Measurements from ENCODE around the gene BUD31.
"Not testable (repeated sequence)": the region's sequence is repeated elsewhere in the genome, so short reads cannot be mapped to it uniquely, and the experiment has no call there.

Gene BUD31

DNA sequence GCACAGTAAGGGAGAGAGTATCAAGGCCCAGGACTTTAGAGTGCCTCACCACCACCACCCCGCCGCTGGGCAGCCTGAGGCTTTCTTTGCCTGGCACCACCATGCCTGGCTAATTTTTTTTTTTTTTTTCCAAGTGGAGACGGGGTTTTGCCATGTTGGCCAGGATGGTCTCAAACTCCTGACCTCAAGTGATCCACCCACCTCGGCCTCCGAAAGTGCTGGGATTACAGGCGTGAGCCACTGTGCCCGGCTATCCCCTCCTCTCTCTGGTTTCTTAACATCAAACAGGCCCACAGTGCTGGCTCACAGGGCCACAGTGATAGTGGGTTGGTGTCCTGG is 29.1 kb upstream of the BUD31 start:
- Histone ChIP-seq H3K4me3 (peak overlapping the region in 6 of 7 experiments; percentile 1 to 27 (median 12)), H3K27ac (peak overlapping the region; percentile 39 to 97 (median 89))

DNA sequence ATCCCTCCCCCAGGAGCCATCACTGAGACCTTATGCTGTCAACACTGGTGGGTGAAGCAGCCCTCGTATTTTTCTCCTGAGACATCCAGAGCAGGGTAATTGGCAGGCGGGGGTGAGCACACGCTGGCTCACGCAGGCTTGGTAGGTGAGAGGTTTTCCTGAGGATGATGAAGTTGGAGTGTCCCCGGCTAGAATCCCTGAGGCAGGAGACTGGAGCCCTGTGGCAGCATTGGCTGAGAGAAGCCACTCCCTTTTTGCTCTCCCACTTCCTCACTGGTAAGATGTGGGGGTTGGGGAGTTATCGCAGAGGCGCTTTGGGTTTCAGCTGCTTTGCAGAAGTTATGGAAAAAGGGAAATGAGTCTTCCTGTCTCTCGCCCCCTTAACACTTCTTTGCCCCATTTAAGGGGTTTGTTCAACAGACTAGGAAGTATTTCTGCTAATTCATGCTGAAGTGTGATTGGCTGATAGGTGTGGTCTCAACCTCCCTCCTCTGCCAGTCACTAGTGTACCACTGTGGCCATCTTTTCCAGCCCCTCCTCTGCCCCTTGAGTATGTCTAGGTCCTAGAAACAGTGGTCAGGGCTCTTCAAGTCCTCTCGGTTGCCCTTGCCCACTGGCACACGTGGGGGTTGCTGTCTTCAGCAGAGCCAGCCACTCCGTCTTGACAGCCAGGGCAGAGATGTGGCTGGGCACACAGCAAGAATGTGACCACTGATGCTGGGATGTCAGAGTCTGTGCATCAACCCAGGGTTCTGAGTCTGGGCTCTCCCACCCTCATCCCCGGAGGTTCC is 28.5 kb upstream of the BUD31 start:
- H3K4me3 ChIP-seq = peak overlapping the region in 6 of 7 experiments; percentile 1 to 27 (median 15)
- peak overlapping the region; percentile 39 to 97 (median 89) for H3K27ac ChIP-seq

DNA sequence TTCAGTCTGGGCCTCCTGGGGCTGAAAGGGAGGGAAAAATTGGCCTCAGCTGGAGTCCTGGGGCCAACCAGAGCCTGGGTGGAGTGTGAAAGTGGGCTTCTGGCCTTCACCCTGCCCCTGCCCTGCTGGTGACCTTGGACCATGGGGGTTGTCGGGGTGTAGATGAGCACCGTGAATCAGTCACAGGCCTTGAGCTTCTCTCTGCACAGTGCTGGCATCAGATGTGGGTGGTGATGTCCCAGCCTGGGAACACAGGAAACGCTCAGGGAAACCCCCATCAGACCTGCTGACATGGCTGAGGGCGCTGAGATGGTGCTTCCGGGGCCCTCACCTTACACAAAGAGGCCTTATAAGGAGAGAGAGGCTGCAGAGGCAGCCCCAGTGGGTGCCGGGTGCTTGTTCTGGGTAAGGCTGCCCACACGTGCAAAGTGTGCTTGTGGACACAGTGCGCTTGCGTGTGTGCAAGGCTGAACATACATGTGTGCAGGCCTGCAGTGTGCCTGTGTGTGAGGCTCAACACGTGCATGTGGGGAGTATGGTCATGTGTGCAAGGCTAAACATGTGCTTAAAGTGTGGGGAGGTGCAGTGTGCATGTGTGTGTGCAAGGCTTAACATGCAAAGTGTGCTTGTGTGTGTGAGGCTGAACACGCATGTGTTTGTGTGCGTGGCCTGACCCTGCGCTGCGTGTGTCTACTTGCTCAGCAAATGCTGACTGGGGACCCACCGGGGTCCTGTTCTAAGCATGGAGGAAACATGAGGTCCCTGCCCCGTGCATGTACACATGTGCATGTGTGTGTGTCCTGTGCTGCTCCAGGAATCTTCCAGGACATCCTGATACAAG is 27.7 kb upstream of the BUD31 start:
- H3K4me3 ChIP-seq = peak overlapping the region in 4 of 7 experiments; percentile 10 to 27 (median 14)

DNA sequence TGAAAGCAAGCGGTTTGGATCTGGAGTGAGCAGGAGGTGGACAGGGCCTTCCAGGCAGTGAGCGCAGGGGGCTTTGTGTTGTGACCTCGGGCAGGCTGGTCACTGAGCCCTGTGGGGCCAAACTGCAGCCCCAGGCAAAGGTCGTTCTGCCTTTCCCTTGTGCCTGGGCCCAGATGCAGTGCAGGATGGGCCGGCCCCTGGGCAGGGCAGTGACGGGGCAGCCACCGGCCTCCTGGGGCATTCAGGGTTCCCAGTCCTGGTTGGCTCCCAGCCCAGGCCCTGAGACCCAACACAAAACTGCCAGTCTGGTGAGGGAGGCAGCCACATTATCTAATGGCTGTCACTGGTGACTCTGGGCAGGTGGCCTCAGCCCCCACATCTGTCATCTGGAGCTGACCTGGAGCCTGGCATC is 27.1 kb upstream of the BUD31 start:
- H3K4me3 ChIP-seq = no peak overlapping the region
- peak overlapping the region in 16 of 21 experiments; percentile 18 to 97 (median 88) for H3K27ac ChIP-seq

More for the DNA sequence above, 27.7 kb upstream of the BUD31 start:
- H3K27ac ChIP-seq = peak overlapping the region; percentile 37 to 97 (median 89)

DNA sequence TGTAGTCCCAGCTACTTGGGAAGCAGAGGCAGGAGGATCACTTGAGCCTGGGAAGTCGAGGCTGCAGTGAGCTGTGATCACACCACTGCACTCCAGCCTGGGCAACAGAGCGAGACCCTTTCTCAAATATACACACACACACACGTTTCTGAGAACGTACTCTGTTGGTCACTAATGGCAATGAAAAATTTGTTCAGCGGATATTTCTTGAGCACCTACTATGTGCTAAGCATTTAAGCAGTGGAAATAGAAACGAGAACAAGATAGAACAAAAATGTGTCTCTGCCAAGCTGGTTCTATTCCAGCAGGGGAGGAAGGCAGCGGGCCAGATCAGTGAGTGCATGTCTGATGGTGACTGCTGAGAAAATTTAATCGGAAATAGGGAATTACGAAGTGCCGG is 25.6 kb upstream of the BUD31 start:
- Histone ChIP-seq H3K4me3 (no peak overlapping the region), H3K27ac (no peak overlapping the region)

DNA sequence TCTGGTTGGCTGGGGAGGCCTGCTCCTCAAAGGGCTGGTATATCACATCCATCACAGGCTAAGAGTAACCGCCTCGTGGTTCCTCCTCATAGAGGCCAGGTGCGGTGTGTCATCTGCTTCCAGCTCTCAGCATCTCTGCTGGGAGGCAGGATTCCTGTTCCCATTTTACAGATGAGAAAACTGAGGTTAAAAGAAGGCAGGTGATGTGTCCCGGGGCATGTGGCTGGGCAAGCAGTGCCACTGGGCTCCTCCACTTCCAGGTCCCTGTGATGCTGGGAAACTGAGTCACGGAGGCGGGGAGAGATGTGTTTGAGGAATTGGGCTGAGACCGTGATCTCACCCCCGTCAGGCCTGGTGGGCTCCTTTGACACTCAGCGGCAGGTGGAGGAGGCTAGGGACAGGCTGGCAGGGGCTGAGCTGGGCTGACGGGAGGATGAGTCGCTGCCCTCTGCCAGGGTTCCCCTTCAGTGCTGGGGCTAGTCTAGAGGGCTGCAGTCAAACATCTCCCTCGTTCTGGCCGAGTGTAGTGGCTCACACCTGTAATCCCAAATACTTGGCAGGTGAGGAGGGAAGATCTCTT is 24.9 kb upstream of the BUD31 start:
- Histone ChIP-seq H3K4me3 (no peak overlapping the region), H3K27ac (peak overlapping the region in 3 of 21 experiments; percentile 2 to 7 (median 4))

DNA sequence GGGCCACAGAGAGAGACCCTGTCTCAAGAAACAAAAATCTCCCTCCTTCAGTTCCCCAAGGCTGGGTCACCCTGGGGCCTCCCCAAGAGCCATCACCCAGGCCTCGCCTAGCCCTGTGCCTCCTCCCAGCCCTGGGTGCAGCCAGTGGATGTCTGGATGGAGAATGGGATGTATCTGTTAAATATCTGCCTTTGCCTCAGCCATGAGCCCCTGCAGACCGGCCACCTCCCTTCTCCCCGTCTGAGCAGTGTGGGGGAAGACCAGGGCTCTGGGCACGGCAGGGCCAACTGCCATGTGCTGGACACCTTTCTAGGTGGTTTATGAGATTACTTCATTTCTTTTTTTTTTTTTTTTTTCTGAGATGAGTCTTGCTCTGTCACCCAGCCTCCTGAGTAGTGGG is 24.2 kb upstream of the BUD31 start:
- Histone ChIP-seq H3K27ac (peak overlapping the region in 2 of 21 experiments; percentile 2 to 4), H3K4me3 (no peak overlapping the region)

DNA sequence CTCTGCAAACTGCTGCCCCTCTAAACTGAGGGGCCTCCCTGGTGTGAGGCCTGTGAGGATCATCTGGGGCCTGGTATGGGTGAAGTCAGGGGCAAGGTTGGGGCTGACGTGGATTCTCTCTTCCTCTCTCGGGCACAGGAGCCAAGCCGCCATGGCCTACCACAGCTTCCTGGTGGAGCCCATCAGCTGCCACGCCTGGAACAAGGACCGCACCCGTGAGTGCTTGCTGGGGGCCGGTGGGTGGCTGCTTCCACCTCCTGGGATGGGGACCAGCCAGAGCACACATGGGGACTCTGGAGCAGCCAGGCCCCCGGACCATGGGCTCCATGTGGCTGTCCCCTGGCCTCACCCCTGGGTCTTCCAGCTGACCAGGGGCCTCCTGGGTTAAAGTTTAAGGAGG is 23.2 kb upstream of the BUD31 start:
- no peak overlapping the region for H3K4me3 ChIP-seq

DNA sequence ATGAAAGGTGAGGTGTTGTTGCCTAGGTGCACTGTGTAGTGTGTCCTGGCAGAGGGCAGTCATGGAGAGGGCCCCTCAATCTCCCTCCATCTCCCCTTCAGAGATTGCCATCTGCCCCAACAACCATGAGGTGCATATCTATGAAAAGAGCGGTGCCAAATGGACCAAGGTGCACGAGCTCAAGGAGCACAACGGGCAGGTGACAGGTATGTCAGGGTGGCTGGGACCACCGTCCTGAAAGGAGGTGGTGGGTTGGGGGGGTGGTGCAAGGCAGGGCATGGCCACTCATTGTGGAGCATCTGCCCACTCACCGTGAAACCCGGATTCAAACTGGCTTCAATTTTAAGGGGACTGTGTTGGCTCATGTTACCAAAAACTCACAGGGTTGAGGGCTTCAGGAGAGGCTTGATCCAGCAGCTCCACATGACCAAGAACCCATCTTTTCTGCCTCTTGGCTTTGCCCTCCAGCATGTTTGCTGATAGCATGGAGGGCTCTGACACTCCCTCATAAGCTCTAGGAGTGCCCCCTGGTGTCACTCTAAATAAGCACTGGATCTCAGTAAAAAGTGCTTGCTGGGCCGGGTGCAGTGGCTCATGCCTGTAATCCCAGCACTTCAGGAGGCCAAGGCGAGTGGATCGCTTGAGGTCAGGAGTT is 22.1 kb upstream of the BUD31 start:
- H3K27ac ChIP-seq = peak overlapping the region in 3 of 21 experiments; percentile 5 to 47 (median 6)
- no peak overlapping the region for H3K4me3 ChIP-seq

More for the DNA sequence above, 23.2 kb upstream of the BUD31 start:
- peak overlapping the region in 8 of 21 experiments; percentile 4 to 70 (median 23) for H3K27ac ChIP-seq

DNA sequence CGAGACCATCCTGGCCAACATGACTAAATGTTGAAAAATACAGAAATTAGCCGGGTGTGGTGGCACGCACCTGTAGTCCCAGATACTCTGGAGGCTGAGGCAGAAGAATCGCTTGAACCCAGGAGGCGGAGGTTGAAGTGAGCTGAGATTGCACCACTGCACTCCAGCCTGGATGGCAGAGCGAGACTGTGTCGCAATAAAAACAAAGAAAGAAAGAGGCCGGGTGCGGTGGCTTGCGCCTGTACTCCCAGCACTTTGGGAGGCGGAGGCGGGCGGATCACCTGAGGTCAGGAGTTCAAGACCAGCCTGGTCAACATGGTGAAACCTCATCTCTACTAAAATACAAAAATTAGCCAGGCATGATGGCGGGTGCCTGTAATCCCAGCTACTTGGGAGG is 21.5 kb upstream of the BUD31 start:
- H3K4me3 ChIP-seq = not testable (repeated sequence)
- peak overlapping the region in 1 of 21 experiments; percentile 6 for H3K27ac ChIP-seq

DNA sequence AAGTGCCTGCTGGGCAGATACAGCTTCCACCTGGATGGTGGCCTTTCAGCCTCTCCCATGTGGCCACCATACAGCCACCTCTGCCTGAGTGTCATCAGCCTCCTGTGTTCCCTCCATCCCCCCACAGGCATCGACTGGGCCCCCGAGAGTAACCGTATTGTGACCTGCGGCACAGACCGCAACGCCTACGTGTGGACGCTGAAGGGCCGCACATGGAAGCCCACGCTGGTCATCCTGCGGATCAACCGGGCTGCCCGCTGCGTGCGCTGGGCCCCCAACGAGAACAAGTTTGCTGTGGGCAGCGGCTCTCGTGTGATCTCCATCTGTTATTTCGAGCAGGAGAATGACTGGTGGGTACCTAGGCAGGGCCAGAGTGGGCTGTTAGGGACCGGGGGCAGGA is 20.9 kb upstream of the BUD31 start:
- no peak overlapping the region for H3K4me3 ChIP-seq

DNA sequence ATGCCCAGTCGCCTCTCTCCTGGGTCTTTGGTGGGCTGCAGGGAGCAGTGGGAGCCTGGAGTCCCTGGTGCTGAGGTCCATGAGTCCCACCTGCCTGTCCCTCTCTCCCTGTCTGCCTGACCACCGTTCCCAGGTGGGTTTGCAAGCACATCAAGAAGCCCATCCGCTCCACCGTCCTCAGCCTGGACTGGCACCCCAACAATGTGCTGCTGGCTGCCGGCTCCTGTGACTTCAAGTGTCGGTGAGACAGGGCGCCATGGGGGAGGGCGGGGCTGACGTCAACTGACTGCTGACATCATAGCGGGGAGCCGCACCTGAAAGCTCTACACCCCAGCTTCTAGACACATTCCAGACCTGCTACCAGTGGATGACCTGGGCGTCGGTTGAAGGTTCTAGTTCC is 19.0 kb upstream of the BUD31 start:
- H3K4me3 ChIP-seq = no peak overlapping the region
- no peak overlapping the region for H3K27ac ChIP-seq

More for the DNA sequence above, 20.9 kb upstream of the BUD31 start:
- no peak overlapping the region for H3K27ac ChIP-seq

DNA sequence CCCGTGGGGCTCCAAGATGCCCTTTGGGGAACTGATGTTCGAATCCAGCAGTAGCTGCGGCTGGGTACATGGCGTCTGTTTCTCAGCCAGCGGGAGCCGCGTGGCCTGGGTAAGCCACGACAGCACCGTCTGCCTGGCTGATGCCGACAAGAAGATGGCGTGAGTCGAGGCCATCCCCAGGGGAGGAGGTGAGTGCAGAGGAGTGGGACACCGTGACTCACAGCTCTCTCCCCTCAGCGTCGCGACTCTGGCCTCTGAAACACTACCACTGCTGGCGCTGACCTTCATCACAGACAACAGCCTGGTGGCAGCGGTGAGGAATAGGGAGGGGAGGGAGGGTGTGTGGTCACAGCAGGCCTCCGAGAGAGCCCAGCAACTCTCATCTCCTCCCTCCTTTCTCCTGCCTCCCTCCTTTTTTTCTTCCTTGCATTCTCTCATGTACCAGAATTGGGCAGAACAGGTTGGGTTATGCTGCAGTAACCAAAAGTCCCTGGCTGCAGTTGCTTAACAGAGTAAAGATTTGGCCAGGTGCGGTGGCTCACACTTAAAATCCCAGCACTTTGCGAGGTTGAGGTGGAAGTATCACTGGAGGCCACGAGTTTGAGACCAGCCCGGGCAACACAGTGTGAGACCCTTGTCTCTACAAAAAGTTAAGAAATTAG is 17.7 kb upstream of the BUD31 start:
- H3K4me3 ChIP-seq = no peak overlapping the region
- no peak overlapping the region for H3K27ac ChIP-seq

DNA sequence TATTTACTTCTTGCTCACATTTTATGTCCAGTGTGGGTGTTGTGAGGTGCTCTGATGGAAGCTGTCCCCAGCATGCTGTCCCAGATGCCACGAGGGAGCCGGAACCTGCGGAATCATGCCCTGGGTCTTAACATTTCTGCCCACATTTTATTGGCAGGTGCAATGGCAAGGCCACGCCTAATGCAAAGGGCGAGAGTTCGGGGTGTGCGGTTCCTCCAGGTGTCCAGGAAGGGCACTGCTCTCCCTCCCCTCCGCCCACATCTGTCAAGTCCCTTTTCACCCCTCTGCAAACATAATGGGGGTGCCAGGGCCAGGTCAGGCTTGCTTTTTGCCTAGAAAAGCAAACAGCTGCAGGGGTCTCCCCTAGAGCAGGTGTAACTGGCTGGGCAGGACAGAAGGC is 16.7 kb upstream of the BUD31 start:
- Histone ChIP-seq H3K4me3 (peak overlapping the region in 5 of 7 experiments; percentile 27 to 51 (median 31)), H3K27ac (peak overlapping the region in 11 of 21 experiments; percentile 23 to 68 (median 58))

DNA sequence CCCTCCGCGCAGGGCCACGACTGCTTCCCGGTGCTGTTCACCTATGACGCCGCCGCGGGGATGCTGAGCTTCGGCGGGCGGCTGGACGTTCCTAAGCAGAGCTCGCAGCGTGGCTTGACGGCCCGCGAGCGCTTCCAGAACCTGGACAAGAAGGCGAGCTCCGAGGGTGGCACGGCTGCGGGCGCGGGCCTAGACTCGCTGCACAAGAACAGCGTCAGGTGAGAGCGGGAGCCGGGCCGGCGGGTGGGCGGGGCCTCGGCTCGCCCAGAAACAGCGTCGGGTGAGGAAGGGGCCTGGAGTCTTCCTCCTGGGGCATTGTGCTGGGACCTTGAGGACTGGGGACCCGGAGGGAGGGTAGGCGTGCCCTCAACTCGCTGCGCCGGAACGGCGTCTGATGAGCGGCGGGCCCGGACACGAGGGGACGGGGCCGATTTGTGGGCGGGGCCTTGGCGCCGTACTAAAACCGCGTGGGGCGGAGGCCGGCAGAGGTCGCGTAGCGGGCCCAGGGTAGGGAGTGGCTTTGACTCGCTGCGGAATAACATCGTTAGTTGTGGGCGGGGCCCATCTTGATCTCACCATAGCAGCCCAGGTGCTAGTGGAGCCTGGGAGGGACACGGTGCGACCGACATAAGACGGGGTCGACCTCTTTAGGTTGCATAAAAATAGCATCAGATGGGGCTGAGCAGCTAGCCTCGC is 16.0 kb upstream of the BUD31 start:
- H3K27ac ChIP-seq = peak overlapping the region in 19 of 21 experiments; percentile 3 to 68 (median 54)
- peak overlapping the region; percentile 27 to 51 (median 39) for H3K4me3 ChIP-seq

DNA sequence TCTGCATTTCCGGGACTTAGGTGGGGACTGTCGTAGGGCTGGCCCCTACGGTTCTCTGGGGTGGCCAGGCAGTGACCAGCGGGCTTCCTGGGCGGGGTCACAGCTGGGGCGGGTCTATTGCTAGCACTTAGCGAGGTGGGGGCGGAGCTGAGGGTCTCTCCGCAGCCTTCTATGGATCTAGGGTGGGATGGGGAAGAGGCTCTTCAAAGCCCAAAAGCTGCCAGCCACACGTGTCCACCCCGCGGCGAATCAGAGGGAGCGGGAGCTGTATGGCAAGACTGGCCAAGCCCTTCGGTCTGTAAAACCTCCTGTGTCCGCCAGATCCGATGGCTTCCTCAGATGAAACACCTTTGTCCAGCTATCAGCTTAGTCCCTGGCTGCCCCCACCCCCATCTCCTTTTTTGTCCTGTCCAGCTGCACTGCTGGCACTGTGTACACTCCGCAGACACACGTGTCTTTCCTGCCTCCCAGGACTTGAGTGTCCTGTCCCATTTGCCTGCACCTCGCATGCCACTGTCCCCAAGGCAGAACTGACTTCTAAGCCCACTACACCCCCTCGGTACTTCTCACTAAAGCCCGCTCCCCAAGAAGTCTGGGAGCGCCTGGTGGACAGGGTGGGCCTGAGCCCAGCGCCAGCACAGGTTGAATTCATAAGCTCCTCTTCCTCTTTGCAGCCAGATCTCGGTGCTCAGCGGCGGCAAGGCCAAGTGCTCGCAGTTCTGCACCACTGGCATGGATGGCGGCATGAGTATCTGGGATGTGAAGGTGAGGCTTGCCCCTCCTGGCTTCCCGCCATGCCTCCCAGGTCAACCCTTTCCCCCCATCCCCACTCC is 15.2 kb upstream of the BUD31 start:
- Histone ChIP-seq H3K27ac (peak overlapping the region in 18 of 21 experiments; percentile 3 to 68 (median 52)), H3K4me3 (peak overlapping the region; percentile 27 to 51 (median 39))

DNA sequence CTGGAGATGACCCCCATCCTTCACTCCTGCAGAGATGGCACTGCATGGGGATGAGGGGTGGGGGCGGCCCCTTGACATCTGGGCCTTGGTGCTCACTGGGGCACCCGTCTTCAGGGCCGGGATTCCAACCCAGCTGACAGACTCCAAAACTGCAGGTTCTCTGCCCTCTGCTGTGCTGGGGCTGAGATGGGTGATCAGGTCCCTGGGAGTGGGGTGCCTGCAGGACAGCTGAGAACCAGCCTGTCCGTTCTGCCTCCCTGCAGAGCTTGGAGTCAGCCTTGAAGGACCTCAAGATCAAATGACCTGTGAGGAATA is 14.6 kb upstream of the BUD31 start:
- Histone ChIP-seq H3K4me3 (no peak overlapping the region), H3K27ac (peak overlapping the region in 1 of 21 experiments; percentile 65)
